AG08395 (cell line): Measurements from ENCODE around the gene MIPOL1.
"Not testable (repeated sequence)": the region's sequence is repeated elsewhere in the genome, so short reads cannot be mapped to it uniquely, and the experiment has no call there.

Source experiments
- DNase-seq: peaks from one replicate; pipeline ENCODE4 v3.0.0; 2012; ENCODE audit warnings: mixed read lengths, low spot score

Gene MIPOL1

DNA sequence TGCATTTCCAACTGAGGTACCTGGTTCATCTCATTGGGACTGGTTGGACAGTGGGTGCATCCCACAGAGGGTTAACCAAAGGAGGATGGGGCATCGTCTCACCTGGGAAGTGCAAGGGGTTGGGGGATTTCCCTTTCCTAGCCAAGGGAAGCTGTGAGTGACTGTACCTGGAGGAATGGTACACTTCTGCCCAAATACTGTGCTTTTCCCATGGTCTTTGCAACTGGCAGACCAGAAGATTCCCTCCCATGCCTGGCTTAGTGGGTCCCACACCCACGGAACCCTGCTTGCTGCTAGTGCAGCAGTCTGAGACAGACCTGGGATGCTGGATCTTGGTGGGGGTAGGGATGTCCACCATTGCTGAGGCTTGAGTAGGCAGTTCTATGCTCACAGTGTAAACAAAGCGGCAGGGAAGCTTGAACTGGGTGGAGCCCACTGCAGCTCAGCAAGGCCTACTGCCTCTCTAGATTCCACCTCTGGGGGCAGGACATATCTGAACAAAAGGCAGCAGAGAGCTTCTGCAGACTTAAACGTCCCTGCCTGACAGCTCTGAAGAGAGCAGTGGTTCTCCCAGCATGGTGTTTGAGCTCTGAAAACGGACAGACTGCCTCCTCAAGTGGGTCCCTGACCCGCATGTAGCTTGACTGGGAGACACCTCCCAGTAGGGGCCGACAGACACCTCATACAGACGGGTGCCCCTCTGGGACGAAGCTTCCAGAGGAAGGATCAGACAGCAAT lies 9.7 kb upstream of the MIPOL1 start:
- DNase-seq, result not testable (repeated sequence)

- DNase-seq, result not testable (repeated sequence)
Observed at GRCh38 chr14:37189733-37190132, 8.0 kb upstream of the MIPOL1 start.

GRCh38 chr14:37194698-37195097 lies 3.0 kb upstream of the MIPOL1 start:
- DNase-seq, result no peak

GRCh38 chr14:37195327-37195726 lies 2.4 kb upstream of the MIPOL1 start:
- peak; percentile 32 for DNase-seq

GRCh38 chr14:37196604-37197420 lies 925 bp upstream of the MIPOL1 start:
- DNase-seq, result no peak

- no peak for DNase-seq
Observed at GRCh38 chr14:37198273-37198598, 499 bp downstream of the MIPOL1 start.

- DNase-seq, result no peak
Observed at GRCh38 chr14:37198907-37199306, 1.2 kb downstream of the MIPOL1 start.

- DNase-seq, result no peak
Observed at GRCh38 chr14:37201724-37202123, 4.0 kb downstream of the MIPOL1 start.

- no peak for DNase-seq
Observed at GRCh38 chr14:37202265-37202664, 4.5 kb downstream of the MIPOL1 start.

- no peak for DNase-seq
Observed at GRCh38 chr14:37202812-37203211, 5.1 kb downstream of the MIPOL1 start.

DNA sequence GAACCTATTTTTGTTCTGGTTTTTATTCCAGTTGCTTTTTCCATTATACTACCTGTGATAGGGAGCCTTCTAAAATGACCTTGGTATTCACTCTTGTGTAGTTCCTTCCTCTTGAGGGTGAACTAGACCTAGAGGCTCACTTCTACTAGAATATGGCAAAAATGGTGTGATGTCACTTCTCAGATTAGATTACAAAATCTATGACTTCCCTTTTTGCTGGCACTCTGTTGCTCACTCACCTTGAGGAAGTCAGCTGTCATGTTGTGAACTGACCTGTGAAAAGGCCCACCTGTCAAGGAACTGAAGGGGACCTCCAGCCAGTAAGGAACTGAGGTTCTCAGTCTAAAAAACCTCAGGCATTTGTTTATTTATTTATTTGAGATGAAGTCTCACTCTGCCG lies 5.7 kb downstream of the MIPOL1 start:
- no peak for DNase-seq

GRCh38 chr14:37205623-37206605 lies 8.2 kb downstream of the MIPOL1 start:
- not testable (repeated sequence) for DNase-seq

- not testable (repeated sequence) for DNase-seq
Observed at GRCh38 chr14:37209617-37210016, 11.9 kb downstream of the MIPOL1 start.

- DNase-seq, result no peak
Observed at GRCh38 chr14:37210448-37210847, 12.7 kb downstream of the MIPOL1 start.

DNA sequence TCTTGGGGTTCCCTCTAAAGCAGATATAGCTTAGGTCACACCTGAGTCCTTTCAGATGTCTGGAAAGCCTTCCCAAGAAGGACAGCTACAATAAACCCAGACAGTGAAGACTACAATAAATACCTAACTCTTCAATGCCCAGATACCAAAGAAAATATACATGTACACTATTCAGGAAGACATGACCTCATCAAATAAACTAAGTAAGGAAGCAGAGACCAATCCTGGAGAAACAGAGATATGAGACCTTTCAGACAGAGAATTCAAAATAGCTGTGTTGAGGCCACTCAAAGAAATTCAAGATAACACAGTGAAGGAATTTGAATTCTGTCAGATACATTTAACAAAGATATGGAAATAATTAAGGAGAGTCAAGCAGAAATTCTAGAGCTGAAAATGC lies 15.3 kb downstream of the MIPOL1 start:
- no peak for DNase-seq

GRCh38 chr14:37215345-37215744 lies 17.6 kb downstream of the MIPOL1 start:
- DNase-seq, result no peak

DNA sequence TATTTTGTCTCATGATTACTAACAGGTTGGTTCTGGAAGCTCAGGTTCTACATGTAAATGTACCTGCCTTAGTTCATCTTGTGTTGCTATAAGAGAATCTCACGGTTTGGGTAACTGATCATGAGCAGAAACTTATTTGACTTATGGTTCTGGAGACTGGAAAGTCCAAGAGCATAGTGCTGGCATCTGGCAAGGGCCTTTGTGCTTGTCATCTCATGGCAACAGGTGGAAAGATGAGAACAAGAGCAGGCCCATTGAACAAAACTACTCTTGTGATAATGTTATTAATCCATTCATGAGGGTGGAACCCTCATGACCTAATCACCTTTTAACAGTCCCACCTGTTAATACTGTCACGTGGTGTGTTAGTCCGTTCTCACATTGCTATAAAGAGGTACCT lies 23.3 kb downstream of the MIPOL1 start:
- no peak for DNase-seq

DNA sequence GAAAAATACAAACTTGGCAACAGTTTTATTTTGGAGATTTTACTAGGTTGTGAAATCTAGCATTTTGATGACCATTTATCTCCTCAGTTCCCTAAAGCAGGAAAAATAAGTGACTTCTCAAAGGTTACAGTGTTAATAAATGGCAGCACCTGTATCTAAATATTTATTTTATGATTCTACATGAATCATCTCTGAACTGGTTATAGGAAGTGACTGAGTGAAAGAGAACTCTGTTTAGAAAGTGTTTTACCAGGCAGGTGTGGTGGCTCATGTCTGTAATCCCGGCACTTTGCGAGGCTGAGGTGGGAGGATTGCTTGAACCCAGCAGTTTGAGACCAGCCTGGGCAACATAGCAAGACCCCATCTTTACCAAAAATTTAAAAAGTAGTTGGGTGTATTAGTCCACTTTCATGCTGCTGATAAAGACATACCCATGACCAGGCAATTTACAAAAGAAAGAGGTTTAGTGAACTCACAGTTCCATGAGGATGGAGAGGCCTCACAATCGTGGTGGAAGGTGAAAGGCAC lies 26.3 kb downstream of the MIPOL1 start:
- no peak for DNase-seq

- DNase-seq, result not testable (repeated sequence)
Observed at GRCh38 chr14:37225668-37226067, 27.9 kb downstream of the MIPOL1 start.

GRCh38 chr14:37230551-37231194 lies 32.9 kb downstream of the MIPOL1 start:
- peak; percentile 68 for DNase-seq

DNA sequence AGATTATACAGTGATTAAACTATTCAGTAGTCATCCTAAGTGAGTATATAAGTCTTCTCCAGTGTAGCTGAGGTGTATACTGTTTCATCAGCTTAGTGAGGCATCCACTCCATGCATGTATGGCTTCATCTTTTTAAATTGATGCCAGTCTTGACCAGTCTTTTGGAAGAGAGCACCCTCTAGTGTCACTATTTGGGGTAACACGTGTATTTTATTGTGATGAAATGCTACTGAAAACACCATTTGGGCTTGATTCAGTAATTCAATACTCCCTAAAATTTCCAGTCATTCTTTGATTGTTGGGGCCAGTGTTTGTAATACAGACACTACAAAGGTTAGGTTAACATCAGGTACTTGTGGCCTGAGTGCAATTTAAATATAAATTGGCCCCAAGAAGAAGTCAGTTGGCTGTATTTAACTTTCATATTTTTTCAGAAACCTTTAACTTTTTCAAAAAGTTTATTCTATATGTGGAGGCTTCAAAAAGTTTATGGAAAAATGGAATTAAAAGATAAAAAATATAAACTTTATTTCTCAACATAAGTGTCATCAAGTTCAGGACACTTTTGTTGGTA lies 35.3 kb downstream of the MIPOL1 start:
- peak; percentile 56 for DNase-seq
